SK-N-SH (cell line): ENCODE results near the gene OPHN1. TPM values are rescaled to one million over a fixed set of nuclear protein-coding genes. Genes with fewer than 3 reads are reported as not detected.

Experiments
- CTCF ChIA-PET: fragments of 300-600, 350-600 bp; formaldehyde crosslinking; extraction: SDS; loops from one replicate; lab custom pipeline; 2021; lab: Yijun Ruan, JAX
- POLR2A ChIA-PET: fragments of 350-600 bp; sonication (Branson Sonifier 250); formaldehyde crosslinking; extraction: SDS; loops from one replicate; lab custom pipeline; 2020; ENCODE audit warnings: antibody characterized with exemption, inconsistent platforms; lab: Yijun Ruan, JAX
- DNase-seq: peaks from one replicate; pipeline ENCODE4 v3.0.0; 2012
- H2AFZ ChIP-seq: fragments of 200-600 bp; sonication (generic); 2 replicates; pipeline ENCODE4 v1.8.1; 2016; ENCODE audit warnings: antibody characterized with exemption, mild to moderate bottlenecking, low read depth
- H3F3A ChIP-seq: fragments of 200-600 bp; sonication (generic); replicated peaks from 2 replicates; pipeline ENCODE3; 2016; ENCODE audit warnings: antibody characterized with exemption, mild to moderate bottlenecking; ENCODE audit not compliant: insufficient read depth
- H3K27ac ChIP-seq, 2 experiments: fragments of 200-500 bp in 1 of 2; fragments of 200-600 bp in 1 of 2; sonication (Bioruptor generic) in 1 of 2; sonication (generic), shearing (Covaris generic) in 1 of 2; 2 replicates each; pipeline versions ENCODE4 v1.5.1 to v1.6.1; 2014 to 2016; ENCODE audit warnings: low read depth in 2 of 2, inconsistent platforms in 1 of 2, low read length in 1 of 2, mild to moderate bottlenecking in 1 of 2, mixed read lengths in 1 of 2
- H3K27me3 ChIP-seq: fragments of 200-600 bp; sonication (generic), shearing (Covaris generic); 2 replicates; pipeline ENCODE4 v1.6.1; 2016; ENCODE audit warnings: mixed run types; ENCODE audit not compliant: insufficient read depth
- H3K36me3 ChIP-seq, 2 experiments: fragments of 200-500 bp in 1 of 2; fragments of 200-600 bp in 1 of 2; sonication (Bioruptor generic) in 1 of 2; sonication (generic) in 1 of 2; replicated peaks in 1 of 2; 2 replicates each; pipeline versions ENCODE3 to v1.5.1; 2014 to 2016; ENCODE audit warnings: low read length in 1 of 2, mild to moderate bottlenecking in 1 of 2; ENCODE audit not compliant: insufficient read depth in 2 of 2, control insufficient read depth in 1 of 2
- H3K4me1 ChIP-seq, 2 experiments: fragments of 200-500 bp in 1 of 2; fragments of 200-600 bp in 1 of 2; sonication (Bioruptor generic) in 1 of 2; sonication (generic), shearing (Covaris generic) in 1 of 2; 2 replicates each; pipeline versions ENCODE4 v1.5.1 to v1.6.1; 2014 to 2016; ENCODE audit warnings: low read depth in 1 of 2, low read length in 1 of 2, mixed run types in 1 of 2; ENCODE audit not compliant: insufficient read depth in 2 of 2, control insufficient read depth in 1 of 2
- H3K4me2 ChIP-seq: fragments of 200-600 bp; sonication (generic), shearing (Covaris generic); 2 replicates; pipeline ENCODE4 v1.6.1; 2017; ENCODE audit warnings: mixed run types
- H3K4me3 ChIP-seq, 2 experiments: fragments of 200-500 bp in 1 of 2; fragments of 200-600 bp in 1 of 2; sonication (Bioruptor generic) in 1 of 2; sonication (generic), shearing (Covaris generic) in 1 of 2; 2 replicates each; pipeline versions ENCODE4 v1.5.1 to v1.8.1; 2014 to 2016; ENCODE audit warnings: low read depth in 2 of 2, inconsistent platforms in 1 of 2, low read length in 1 of 2, mild to moderate bottlenecking in 1 of 2, mixed read lengths in 1 of 2, moderate library complexity in 1 of 2
- H3K79me2 ChIP-seq: fragments of 200-600 bp; sonication (generic); 2 replicates; pipeline ENCODE4 v1.8.1; 2017; ENCODE audit warnings: mild to moderate bottlenecking; ENCODE audit not compliant: insufficient read depth
- H3K9ac ChIP-seq: fragments of 200-600 bp; sonication (generic); 2 replicates; pipeline ENCODE4 v1.6.1; 2017; ENCODE audit warnings: mixed run types
- H3K9me2 ChIP-seq: fragments of 200-600 bp; sonication (generic); 2 replicates; pipeline ENCODE4 v1.6.1; 2017; ENCODE audit warnings: mixed run types
- H3K9me3 ChIP-seq: fragments of 200-600 bp; sonication (generic); 2 replicates; pipeline ENCODE4 v1.6.1; 2017; ENCODE audit warnings: mixed run types, mild to moderate bottlenecking, moderate library complexity
- H4K20me1 ChIP-seq: fragments of 200-600 bp; sonication (generic); 2 replicates; pipeline ENCODE4 v1.6.1; 2017; ENCODE audit warnings: mild to moderate bottlenecking, mixed run types; ENCODE audit not compliant: insufficient read depth
- ELF1 ChIP-seq: IDR thresholded peaks from 2 replicates; pipeline ENCODE4 v1.4.0; 2012
- EP300 ChIP-seq, 2 experiments: IDR thresholded peaks; 2 replicates each; pipeline versions ENCODE4 v1.4.0 to v1.6.1; 2012; ENCODE audit warnings: borderline replicate concordance in 1 of 2, low read depth in 1 of 2, low read length in 1 of 2
- FOSL2 ChIP-seq: IDR thresholded peaks from 2 replicates; pipeline ENCODE4 v1.4.0; 2012; ENCODE audit warnings: low read depth, mild to moderate bottlenecking, moderate library complexity, borderline replicate concordance
- GATA2 ChIP-seq: sonication (generic); formaldehyde crosslinking; IDR thresholded peaks from 2 replicates; pipeline ENCODE4 v1.5.0; 2020; ENCODE audit warnings: mild to moderate bottlenecking, missing genetic modification reagents
- JUND ChIP-seq: IDR thresholded peaks from 2 replicates; pipeline ENCODE4 v1.4.0; 2012
- MEF2A ChIP-seq: IDR thresholded peaks from 2 replicates; pipeline ENCODE4 v1.4.0; 2012; ENCODE audit warnings: low read depth, borderline replicate concordance
- NFIC ChIP-seq: IDR thresholded peaks from 2 replicates; pipeline ENCODE4 v1.4.0; 2012; ENCODE audit warnings: borderline replicate concordance
- NRF1 ChIP-seq: IDR thresholded peaks from 2 replicates; pipeline ENCODE4 v1.6.1; 2012; ENCODE audit warnings: low read depth, mild to moderate bottlenecking, low read length
- POLR2AphosphoS5 ChIP-seq: IDR thresholded peaks from 2 replicates; pipeline ENCODE4 v1.6.1; 2012; ENCODE audit warnings: low read depth, low read length
- RCOR1 ChIP-seq: fragments of 150-350 bp; IDR thresholded peaks from 2 replicates; pipeline ENCODE4 v1.6.1; 2017; ENCODE audit warnings: antibody characterized with exemption, low read length
- REST ChIP-seq: IDR thresholded peaks from 2 replicates; pipeline ENCODE4 v1.6.1; 2012; ENCODE audit warnings: mild to moderate bottlenecking, low read depth, low read length, moderate library complexity
- RFX5 ChIP-seq: IDR thresholded peaks from 2 replicates; pipeline ENCODE4 v1.6.1; 2012; ENCODE audit warnings: mild to moderate bottlenecking, improper control_type of control experiment, low read length
- TAF1 ChIP-seq: IDR thresholded peaks from 2 replicates; pipeline ENCODE4 v1.6.1; 2012; ENCODE audit warnings: low read depth, mild to moderate bottlenecking, low read length, moderate library complexity, borderline replicate concordance
- USF1 ChIP-seq: IDR thresholded peaks from 2 replicates; pipeline ENCODE4 v1.4.0; 2012; ENCODE audit warnings: low read depth, borderline replicate concordance
- USF2 ChIP-seq: fragments of 150-350 bp; IDR thresholded peaks from 2 replicates; pipeline ENCODE4 v1.6.1; 2017; ENCODE audit warnings: antibody characterized with exemption, low read length, low read depth, borderline replicate concordance
- YY1 ChIP-seq: IDR thresholded peaks from 2 replicates; pipeline ENCODE4 v1.4.0; 2012; ENCODE audit warnings: low read depth, mild to moderate bottlenecking
- WGBS: methylation state at CpG from one replicate; pipeline ENCODE4 v1.1.6; 2017; ENCODE audit warnings: low lambda C conversion rate; 5-methylcytosine and 5-hydroxymethylcytosine counted together
- polyA plus RNA-seq, 3 experiments: library from polyadenylated mRNA; depleted of rRNA; stranded (reverse); fragments of >200 nt; gene quantifications; 2 replicates each; pipeline ENCODE4 v1.2.3, GENCODE V29; 2012

OPHN1 gene
- polyA plus RNA-seq, 1 of the 3 experiments (the other 2 are of a cell fraction) = 1.7 TPM

- DNase-seq = no peak
- Histone ChIP-seq H3F3A (no peaks in the 10 kb centered on the region), H3K4me2 (no peak overlapping the region), H3K9ac (no peak overlapping the region), H3K79me2 (no peaks in the 10 kb centered on the region), H3K4me3 (no peak overlapping the region), H3K27me3 (no peaks in the 10 kb centered on the region), H3K27ac (no peak overlapping the region), H3K4me1 (no peaks in the 10 kb centered on the region), H2AFZ (no peak overlapping the region), H3K36me3 (no peaks in the 10 kb centered on the region), H4K20me1 (no peaks in the 10 kb centered on the region), H3K9me3 (no peaks in the 10 kb centered on the region), H3K9me2 (no peaks in the 10 kb centered on the region)
- WGBS = 42% methylated on average over 2 of the region's 2 CpGs
- TF ChIP-seq USF1 (no peak), MEF2A (no peak), GATA2 (CRISPR knock-in tag) (no peak), POLR2AphosphoS5 (no peak), USF2 (no peak), RFX5 (no peak), FOSL2 (no peak), RCOR1 (no peak), ELF1 (no peak), JUND (no peak), NFIC (no peak), REST (no peak), NRF1 (no peak), TAF1 (no peak), YY1 (no peak), EP300 (IDR thresholded peaks at IDR 0.05; ENCODE audit: borderline replicate concordance in 1 of 2, low read depth in 1 of 2, low read length in 1 of 2) (no peak)
- ChIA-PET POLR2A (no interaction called here), CTCF (no interaction called here)
Measured at GRCh38 chrX:68190799-68191198, 242.5 kb downstream of the OPHN1 start.
